Muscle of leg (tissue), 11 donors: ENCODE results near the gene PHACTR1. TPM values are rescaled to one million over a fixed set of nuclear protein-coding genes. Genes with fewer than 3 reads are reported as not detected.
"Not testable (repeated sequence)": the region's sequence is repeated elsewhere in the genome, so short reads cannot be mapped to it uniquely, and the experiment has no call there.

Experiments used
- DNase-seq: peaks from one replicate; pipeline ENCODE4 v3.0.0; 2013
- H3K27ac ChIP-seq: one replicate; pipeline ENCODE4 v1.5.1; 2013; ENCODE audit warnings: mild to moderate bottlenecking, low read length, control low read depth
- H3K27me3 ChIP-seq: one replicate; pipeline ENCODE4 v1.6.1; 2013; ENCODE audit warnings: low read length; ENCODE audit not compliant: control insufficient read depth, insufficient read depth
- H3K36me3 ChIP-seq: one replicate; pipeline ENCODE4 v1.6.1; 2013; ENCODE audit warnings: low read length; ENCODE audit not compliant: control insufficient read depth, insufficient read depth
- H3K4me1 ChIP-seq: one replicate; pipeline ENCODE4 v1.6.1; 2013; ENCODE audit warnings: low read length; ENCODE audit not compliant: control insufficient read depth, insufficient read depth
- H3K4me3 ChIP-seq: one replicate; pipeline ENCODE4 v1.5.1; 2013; ENCODE audit warnings: low read length, control low read depth
- H3K9me3 ChIP-seq: replicated peaks from 2 replicates; pipeline ENCODE4 v1.6.1; 2013; ENCODE audit warnings: low read depth, low read length; ENCODE audit not compliant: control insufficient read depth
- WGBS: methylation state at CpG from one replicate; pipeline ENCODE4 v1.1.5; 2013; ENCODE audit warnings: missing lambda C conversion rate; ENCODE audit not compliant: insufficient coverage; 5-methylcytosine and 5-hydroxymethylcytosine counted together
- polyA plus RNA-seq, 8 donors: library from polyadenylated mRNA; unstranded; fragments of 120-200 nt; gene quantifications; one replicate each; pipeline versions ENCODE4 v1.2.1 to v1.2.3, GENCODE V29; 2013; ENCODE audit warnings: inconsistent platforms in 1 of 8, low replicate concordance in 1 of 8; ENCODE audit not compliant: insufficient read length in 8 of 8, insufficient read depth in 1 of 8
- total RNA-seq: library from RNA; stranded (reverse); fragments of 120-200 nt; gene quantifications from one replicate; pipeline ENCODE4 v1.2.4, GENCODE V29; 2013

Gene PHACTR1
- total and polyA plus RNA-seq, 9 donors: 3.8 to 9.4 (median 4.6) TPM

GRCh38 chr6:13242590-13242989 lies 526.0 kb downstream of the PHACTR1 start:
- H3K4me3 ChIP-seq: no peak overlapping the region
- no peaks in the 10 kb centered on the region for H3K4me1 ChIP-seq
- no peaks in the 10 kb centered on the region for H3K27me3 ChIP-seq
- no peak for DNase-seq
- no peaks in the 10 kb centered on the region for H3K9me3 ChIP-seq
- H3K27ac ChIP-seq: no peak overlapping the region
- no peaks in the 10 kb centered on the region for H3K36me3 ChIP-seq
- WGBS: 88% methylated on average over 1 of the region's 1 CpG

- Histone ChIP-seq H3K9me3 (no peaks in the 10 kb centered on the region), H3K4me1 (peaks cover 3% of the 10 kb centered on the region), H3K36me3 (no peaks in the 10 kb centered on the region), H3K27me3 (no peaks in the 10 kb centered on the region), H3K27ac (no peak overlapping the region), H3K4me3 (no peak overlapping the region)
- WGBS: no CpG with 5 or more reads among the region's 1 CpG
- DNase-seq: no peak
Measured at GRCh38 chr6:13243033-13243432, 526.5 kb downstream of the PHACTR1 start.

- DNase-seq, H3K4me3 ChIP-seq, H3K9me3 ChIP-seq, H3K36me3 ChIP-seq, H3K27ac ChIP-seq, H3K4me1 ChIP-seq, H3K27me3 ChIP-seq: not testable (repeated sequence)
- WGBS: no CpG with 5 or more reads among the region's 5 CpGs
Measured at GRCh38 chr6:13243745-13244144, 527.2 kb downstream of the PHACTR1 start.

- WGBS: 75% methylated on average over 7 of the region's 7 CpGs
- no peak overlapping the region for H3K4me3 ChIP-seq
- no peak overlapping the region for H3K27ac ChIP-seq
- no peaks in the 10 kb centered on the region for H3K9me3 ChIP-seq
- DNase-seq: no peak
- H3K27me3 ChIP-seq: no peaks in the 10 kb centered on the region
- no peaks in the 10 kb centered on the region for H3K36me3 ChIP-seq
- peaks cover 8% of the 10 kb centered on the region for H3K4me1 ChIP-seq
Measured at GRCh38 chr6:13247627-13248026, 531.1 kb downstream of the PHACTR1 start.

GRCh38 chr6:13248053-13248452 lies 531.5 kb downstream of the PHACTR1 start:
- WGBS: 17% methylated on average over 1 of the region's 3 CpGs
- DNase-seq: peak; percentile 77

GRCh38 chr6:13248584-13248985 lies 532.0 kb downstream of the PHACTR1 start:
- H3K27ac ChIP-seq: no peak overlapping the region
- H3K27me3 ChIP-seq: no peaks in the 10 kb centered on the region
- H3K36me3 ChIP-seq: no peaks in the 10 kb centered on the region
- 23% methylated on average over 5 of the region's 8 CpGs for WGBS
- no peaks in the 10 kb centered on the region for H3K9me3 ChIP-seq
- peak; percentile 25 for DNase-seq
- H3K4me1 ChIP-seq: peaks cover 8% of the 10 kb centered on the region
- H3K4me3 ChIP-seq: no peak overlapping the region

More at GRCh38 chr6:13248053-13248452, 531.5 kb downstream of the PHACTR1 start:
- Histone ChIP-seq H3K27me3 (no peaks in the 10 kb centered on the region), H3K9me3 (no peaks in the 10 kb centered on the region), H3K4me3 (no peak overlapping the region), H3K4me1 (peaks cover 8% of the 10 kb centered on the region), H3K27ac (no peak overlapping the region), H3K36me3 (no peaks in the 10 kb centered on the region)

- H3K9me3 ChIP-seq: no peaks in the 10 kb centered on the region
- 14% methylated on average over 1 of the region's 8 CpGs for WGBS
- no peak for DNase-seq
- H3K27me3 ChIP-seq: no peaks in the 10 kb centered on the region
- no peak overlapping the region for H3K4me3 ChIP-seq
- H3K4me1 ChIP-seq: peaks cover 8% of the 10 kb centered on the region
- no peak overlapping the region for H3K27ac ChIP-seq
- H3K36me3 ChIP-seq: no peaks in the 10 kb centered on the region
Measured at GRCh38 chr6:13248994-13249393, 532.4 kb downstream of the PHACTR1 start.

- peaks cover 8% of the 10 kb centered on the region for H3K4me1 ChIP-seq
- no peaks in the 10 kb centered on the region for H3K36me3 ChIP-seq
- H3K27ac ChIP-seq: no peak overlapping the region
- H3K27me3 ChIP-seq: no peaks in the 10 kb centered on the region
- WGBS: 100% methylated on average over 1 of the region's 1 CpG
- no peak overlapping the region for H3K4me3 ChIP-seq
- no peak for DNase-seq
- H3K9me3 ChIP-seq: no peaks in the 10 kb centered on the region
Measured at GRCh38 chr6:13249817-13250216, 533.2 kb downstream of the PHACTR1 start.

GRCh38 chr6:13250703-13251102 lies 534.1 kb downstream of the PHACTR1 start:
- 74% methylated on average over 4 of the region's 6 CpGs for WGBS
- Histone ChIP-seq H3K27ac (no peak overlapping the region), H3K9me3 (peaks cover 3% of the 10 kb centered on the region), H3K4me3 (no peak overlapping the region), H3K36me3 (no peaks in the 10 kb centered on the region), H3K27me3 (no peaks in the 10 kb centered on the region), H3K4me1 (peaks cover 8% of the 10 kb centered on the region)
- DNase-seq: no peak

- no peak for DNase-seq
- peaks cover 7% of the 10 kb centered on the region for H3K9me3 ChIP-seq
- peaks cover 8% of the 10 kb centered on the region for H3K4me1 ChIP-seq
- H3K27ac ChIP-seq: no peak overlapping the region
- H3K27me3 ChIP-seq: no peaks in the 10 kb centered on the region
- H3K36me3 ChIP-seq: no peaks in the 10 kb centered on the region
- WGBS: 78% methylated on average over 5 of the region's 9 CpGs
- no peak overlapping the region for H3K4me3 ChIP-seq
Measured at GRCh38 chr6:13251242-13251641, 534.7 kb downstream of the PHACTR1 start.

GRCh38 chr6:13252790-13253189 lies 536.2 kb downstream of the PHACTR1 start:
- Histone ChIP-seq H3K4me1 (peaks cover 7% of the 10 kb centered on the region), H3K27ac (peak overlapping the region; percentile 13), H3K27me3 (no peaks in the 10 kb centered on the region), H3K9me3 (peaks cover 10% of the 10 kb centered on the region), H3K36me3 (no peaks in the 10 kb centered on the region), H3K4me3 (no peak overlapping the region)
- DNase-seq: peak; percentile 88
- no CpG with 5 or more reads among the region's 5 CpGs for WGBS
